SKM-1 (cell line): ENCODE data around the gene VILL.
"Not testable (repeated sequence)": the region's sequence is repeated elsewhere in the genome, so short reads cannot be mapped to it uniquely, and the experiment has no call there.

Source experiments
- DNase-seq: peaks from one replicate; lab custom pipeline; 2025; ENCODE audit not compliant: unreplicated experiment; lab: John Stamatoyannopoulos, UW

VILL gene

DNA sequence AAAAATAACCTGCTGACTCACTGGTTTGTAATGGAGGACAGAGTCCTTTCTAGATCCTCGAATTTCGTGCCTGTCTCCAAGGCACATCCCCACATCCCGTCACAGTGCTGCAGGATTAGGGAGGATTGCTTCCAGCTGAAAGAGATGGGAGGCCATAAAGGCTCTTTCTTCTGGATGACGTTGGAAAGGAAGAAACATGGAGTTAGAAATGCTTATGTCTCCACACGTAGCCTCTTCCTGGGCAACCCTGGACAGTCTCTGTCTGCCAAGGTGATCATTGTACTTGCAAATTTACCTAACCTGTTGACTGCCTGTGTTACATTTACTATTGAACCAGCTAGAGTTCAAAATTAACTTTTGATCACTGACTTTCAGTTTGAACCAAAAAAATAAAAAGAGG is 27.6 kb upstream of the VILL start:
- no peak for DNase-seq

DNA sequence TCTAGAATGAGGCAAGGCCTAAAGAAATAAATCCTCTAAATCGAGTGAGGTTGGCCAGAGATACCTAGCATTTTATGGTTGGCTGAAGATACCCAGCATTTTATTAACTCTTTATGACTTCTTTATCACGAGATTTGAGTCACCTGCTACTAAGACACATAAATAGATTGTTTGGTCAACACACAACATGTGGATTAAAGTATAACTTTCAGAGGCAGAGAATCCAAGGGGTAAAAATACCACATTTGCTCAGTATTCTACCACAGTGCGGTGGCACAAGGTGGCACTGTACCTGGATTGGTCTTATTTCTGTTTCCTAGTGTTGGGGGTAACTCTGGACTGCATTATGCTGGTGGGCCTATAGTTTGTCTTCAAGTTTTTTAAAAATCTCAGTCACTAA is 27.0 kb upstream of the VILL start:
- DNase-seq, result no peak

DNA sequence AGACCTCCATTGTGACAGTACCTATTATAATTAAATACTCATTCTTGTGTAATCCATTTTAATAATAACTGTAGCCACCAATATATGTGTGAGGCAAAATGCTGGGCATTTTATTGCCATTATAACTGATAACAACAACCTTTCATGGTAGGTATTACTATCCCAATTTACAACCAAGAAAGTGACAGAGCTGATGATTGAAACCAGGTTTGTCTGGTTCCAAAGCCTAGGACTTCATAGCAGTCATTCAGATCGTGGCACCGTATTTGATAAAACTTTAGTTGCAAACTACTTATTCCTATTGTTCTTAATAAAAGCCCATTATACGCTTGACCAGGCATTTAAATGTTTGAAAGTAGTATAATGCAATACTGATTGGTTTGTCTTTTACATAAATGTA is 26.4 kb upstream of the VILL start:
- no peak for DNase-seq

DNA sequence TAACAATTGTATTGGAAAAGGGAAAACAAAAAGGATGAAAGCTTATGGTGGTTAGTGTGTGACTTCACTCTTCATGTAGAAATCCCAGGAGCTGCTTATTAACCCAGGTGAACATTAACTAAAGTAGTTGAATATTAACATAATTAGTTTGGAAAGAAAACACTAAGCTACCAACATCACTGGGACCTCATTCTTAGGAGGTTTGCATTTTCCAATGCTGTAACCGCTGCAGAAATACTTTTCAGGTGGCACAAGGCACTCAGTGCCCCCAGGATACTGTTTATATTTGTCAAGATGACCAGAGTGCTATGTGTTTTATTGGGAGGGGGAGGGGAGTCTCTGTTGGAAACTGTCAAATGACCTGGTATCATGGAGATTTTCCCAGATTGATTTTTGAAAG is 25.9 kb upstream of the VILL start:
- DNase-seq, result no peak

DNA sequence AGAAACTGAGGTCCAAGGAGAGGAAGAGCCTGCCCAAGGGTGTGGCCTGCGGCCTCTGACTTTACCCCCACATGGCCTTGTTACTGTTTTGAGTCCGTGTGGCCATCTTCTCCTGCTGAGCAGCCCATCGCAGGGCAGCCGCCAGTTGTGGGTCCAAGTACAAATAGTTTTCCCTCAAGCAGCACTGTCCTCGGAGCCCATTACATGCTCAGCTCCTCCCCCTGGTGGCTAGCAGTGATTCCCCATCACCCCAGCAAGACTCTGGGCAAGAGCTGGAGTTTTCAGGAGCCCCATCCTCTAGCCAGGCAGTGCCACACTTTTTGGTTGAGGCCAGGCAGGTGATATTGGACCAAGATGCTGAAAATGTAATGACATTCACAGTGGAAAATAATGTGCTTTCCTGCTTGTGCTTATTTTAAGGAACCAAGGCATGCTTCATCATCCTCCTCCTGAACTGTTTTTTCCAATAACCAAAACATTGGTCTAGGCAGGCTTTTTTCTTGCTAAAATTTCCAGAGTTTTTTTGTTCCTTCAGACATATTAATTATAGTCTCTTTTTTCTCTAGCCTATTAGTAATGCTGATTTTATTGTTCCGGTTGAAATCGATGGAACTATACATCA is 23.2 kb upstream of the VILL start:
- peak; percentile 52 for DNase-seq

DNA sequence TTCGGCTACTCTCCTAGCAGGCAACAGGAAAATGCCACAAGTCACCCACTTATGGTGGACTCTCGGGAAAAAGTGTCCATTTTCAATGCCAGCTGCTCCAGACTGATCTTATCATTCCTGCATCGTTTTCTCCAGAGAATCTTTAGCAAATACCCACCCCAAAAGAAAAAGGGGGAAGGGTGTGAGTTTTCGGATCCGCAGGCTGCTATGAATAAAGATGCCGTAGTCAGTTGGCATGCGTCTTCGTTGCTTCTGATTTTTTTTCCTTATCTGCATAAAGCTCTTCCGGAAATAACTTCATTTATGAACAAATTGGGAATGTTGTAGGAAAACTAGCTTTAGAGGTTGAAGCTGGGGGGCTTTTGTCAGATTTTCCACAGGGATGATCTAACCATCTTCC is 22.4 kb upstream of the VILL start:
- no peak for DNase-seq

DNA sequence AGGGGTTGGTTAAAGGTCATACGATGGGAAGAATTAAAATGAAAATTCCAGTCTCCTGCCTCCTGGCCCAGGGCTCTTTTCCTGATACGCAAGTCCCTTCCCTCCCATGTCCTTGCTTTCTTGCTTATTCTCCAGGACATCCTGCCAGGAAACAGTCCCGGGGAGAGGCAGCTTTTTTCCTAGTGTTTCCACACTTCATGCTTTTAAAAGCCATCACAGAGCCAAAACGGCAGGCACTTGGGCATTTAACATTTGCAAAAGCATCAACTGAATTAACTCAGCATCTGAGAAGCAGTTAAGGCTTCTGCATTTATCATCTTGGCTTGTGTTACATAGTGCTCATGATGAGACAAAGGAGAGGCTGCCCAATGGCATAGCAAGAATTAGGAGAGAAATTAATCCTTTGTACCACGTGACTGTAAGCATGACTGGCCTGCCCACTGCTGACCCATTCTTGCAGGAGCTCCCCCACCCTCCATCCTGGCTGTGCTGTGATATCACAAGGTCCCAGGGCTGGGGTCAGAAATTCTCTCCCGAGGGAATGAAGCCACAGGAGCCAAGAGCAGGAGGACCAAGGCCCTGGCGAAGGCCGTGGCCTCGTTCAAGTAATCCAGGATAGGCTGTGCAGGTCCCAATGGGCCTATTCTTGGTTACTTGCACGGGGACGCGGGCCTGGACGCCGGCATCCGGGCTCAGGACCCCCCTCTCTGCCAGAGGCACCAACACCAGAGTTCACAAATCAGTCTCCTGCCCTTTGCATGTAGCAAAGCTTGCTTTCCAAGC is 21.6 kb upstream of the VILL start:
- DNase-seq, result no peak

DNA sequence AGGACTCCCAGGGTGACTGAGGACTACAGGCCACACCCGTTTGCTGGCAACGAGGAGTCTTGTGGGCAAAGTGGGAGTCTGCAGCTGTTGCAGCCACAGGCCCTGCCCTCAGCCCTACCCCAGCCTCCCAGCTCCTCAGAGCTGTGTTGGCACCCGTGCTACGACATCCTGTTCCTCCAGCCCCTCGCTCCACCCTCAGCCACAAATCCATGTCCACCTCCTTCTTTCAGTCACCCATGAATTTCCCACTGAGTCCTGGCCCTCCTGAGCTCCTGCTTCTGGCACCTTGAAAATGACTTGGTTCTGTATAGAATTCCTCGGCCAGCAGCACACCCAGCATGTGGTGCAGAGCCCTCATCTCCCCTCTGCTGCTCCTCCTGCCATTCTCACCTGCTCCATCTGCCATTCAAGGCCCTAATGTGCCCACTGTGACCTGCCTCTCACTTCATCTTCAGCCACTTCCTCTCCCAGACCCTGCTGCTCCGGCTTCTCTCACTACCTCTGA is 20.9 kb upstream of the VILL start:
- no peak for DNase-seq

DNA sequence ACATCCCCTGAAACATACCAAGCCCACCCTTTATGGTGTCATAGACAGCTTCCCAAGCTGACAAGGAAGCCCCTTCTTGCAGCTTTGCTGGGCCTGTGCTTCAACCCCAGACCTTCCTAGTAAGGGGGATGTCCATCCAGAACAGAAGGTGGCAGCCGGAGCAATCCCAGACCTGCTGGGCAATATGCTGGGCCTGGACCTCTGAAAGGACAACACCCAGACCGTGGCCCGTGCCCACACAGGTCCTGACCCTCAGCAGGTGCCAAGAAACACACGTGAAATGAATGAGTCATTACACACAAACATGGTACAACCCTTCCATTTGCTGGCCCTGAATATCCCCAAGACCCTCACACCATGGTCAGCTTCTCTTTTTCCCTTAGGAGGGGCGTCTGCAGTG is 19.8 kb upstream of the VILL start:
- no peak for DNase-seq

DNA sequence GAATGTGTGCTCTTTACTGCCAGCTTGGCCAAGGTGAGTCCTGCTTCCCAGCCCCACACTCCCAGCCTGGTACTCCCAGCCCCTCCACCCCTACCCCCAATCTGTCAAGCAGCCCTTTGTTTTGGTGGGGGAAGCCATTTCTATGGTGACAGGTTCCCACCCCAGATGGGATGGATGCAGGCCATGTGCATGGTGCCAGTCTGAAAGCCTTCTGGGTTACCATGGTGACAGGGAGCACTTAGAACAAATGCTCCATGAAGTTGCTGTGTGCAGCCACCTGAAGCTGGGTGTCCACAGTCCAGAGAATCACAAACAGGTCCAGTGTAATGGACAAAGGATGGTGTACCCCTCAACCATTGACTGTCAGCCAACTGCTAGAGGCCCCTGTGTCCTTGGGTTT is 19.1 kb upstream of the VILL start:
- no peak for DNase-seq

DNA sequence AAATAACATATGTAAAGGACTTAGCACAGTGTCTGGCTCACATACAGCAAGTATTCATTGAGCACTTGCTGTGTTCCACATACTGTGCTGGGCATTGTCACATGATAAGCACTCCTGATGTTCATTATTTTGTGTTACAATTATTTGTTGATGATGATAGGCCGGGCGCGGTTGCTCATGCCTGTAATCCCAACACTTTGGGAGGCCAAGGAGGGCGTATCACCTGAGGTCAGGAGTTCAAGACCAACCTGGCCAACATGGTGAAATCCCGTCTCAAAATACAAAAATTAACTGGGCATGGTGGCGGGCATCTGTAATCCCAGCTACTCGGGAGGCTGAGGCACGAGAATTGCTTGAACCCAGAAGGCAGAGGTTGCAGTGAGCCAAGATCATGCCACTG is 18.5 kb upstream of the VILL start:
- DNase-seq, result not testable (repeated sequence)

DNA sequence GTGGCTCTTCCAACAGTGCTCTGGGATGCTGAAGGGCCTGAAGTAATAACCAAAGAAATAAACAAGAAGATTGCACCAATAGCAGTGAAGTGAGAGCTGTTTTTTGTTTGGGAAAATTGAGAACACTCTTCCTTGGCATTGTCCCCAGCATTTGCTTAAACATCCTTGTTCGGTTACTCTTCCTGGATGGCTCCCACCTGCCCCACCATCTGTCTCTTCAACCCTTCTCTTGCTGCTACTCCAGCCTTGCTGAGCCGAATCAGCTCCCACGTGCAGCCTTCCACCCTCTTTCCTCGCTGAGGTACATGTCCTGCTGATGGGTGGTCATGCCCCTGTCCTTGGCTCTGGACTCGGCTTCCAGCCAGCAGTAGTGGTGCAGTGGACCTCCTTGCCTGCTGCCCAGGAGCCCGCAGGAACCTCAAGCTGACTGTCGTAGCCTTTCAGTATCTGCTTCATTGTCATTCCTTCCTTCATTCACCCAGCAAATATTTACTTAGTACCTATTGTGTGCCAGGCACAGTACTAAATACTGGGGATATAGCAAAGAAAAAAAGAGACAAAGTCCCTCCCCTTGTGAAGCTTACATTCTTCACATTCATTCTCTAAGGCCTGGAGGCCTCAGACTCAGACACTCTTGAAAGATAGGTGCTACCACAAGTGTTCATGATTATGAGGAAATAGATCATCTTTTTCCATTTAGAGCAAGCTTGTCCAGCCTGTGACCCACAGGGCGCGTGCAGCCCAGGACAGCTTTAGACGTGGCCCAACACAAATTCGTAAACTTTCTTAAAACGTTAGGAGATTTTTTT is 17.1 kb upstream of the VILL start:
- DNase-seq, result no peak

DNA sequence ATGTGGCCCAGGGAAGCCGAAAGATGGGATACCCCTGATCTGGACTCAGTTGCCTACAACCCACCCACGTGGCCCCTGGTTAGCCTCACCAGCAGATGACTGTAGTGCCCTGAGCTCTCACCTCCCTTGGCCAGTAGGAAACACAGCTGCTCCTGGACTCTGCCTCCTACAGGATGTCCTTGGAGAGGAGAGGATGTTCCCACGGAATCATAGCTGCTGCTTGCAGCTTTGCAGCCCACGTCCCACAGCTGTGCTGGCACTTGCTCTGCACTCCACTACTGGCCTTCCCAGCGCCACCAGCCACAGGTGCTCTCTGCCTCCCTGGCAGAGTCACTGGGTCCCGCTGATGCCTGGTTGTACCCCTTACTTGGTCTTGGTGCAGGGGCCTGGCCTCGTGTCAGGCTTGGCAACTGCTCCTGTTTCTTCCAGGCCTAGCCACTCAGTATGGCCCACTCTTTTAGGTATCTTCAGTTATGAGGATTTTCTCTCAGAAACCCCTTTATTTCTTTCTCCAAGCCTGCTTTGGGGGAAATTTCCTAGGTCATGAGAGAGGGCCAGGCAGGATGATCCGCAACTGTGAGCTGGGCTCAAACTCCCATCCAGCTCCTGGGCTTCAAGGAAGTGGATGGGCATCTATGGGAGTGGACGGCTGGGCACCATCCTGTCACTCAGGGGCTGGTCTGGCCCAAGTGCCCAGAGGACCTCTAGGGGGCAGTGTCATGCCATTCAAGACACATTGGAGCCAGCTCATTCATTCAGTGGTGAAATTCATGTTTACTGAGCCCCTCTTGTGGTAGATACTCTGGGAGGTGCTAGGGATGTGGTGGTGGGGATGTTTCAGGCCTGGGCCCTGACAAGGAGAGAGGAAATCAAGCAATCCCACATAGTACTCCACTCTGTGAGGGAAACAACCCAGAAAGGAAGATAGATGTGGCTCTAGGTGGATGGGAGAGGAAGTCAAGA is 16.2 kb upstream of the VILL start:
- peak; percentile 23 for DNase-seq

DNA sequence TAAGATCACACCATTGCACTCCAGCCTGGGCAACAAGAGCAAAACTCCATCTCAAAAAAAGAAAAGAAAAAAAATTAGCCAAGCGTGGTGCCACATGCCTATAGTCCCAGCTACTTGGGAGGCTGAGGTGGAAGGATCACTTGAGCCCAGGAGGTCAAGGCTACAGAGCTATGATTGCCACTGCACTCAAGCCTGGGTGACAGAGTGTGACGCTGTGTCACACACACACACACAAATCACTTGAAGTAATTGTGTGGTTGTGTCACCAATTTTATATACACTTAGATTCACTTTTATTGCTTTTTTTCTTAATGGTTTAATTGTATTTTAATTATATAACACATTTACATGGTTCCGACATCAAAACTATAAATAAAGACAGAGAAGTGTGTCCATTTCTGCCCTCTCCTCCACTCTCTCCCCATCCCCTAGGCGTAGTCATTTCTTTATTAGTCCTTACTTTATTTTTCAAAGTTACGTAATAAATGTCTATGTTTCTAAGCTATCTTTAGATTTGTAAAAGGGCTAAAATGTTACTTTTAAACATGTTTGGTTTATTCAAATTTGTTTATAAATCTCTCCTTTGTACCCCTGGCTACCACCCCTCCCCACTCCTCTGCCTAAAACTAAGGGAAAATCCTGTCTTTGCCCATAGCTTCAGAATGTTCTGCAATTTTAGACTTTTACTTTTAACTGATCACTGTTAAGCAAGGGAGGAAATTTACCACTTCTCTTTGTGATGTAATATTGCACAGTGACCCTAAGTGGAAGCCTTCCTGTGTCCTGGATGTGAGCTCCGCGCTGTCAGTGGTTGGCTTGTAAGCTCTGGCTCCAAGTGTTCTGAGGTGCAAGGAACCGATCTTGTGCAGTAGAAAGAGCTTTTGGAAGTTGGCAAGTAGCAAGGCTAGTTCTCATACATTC is 10.8 kb upstream of the VILL start:
- DNase-seq, result peak; percentile 93

DNA sequence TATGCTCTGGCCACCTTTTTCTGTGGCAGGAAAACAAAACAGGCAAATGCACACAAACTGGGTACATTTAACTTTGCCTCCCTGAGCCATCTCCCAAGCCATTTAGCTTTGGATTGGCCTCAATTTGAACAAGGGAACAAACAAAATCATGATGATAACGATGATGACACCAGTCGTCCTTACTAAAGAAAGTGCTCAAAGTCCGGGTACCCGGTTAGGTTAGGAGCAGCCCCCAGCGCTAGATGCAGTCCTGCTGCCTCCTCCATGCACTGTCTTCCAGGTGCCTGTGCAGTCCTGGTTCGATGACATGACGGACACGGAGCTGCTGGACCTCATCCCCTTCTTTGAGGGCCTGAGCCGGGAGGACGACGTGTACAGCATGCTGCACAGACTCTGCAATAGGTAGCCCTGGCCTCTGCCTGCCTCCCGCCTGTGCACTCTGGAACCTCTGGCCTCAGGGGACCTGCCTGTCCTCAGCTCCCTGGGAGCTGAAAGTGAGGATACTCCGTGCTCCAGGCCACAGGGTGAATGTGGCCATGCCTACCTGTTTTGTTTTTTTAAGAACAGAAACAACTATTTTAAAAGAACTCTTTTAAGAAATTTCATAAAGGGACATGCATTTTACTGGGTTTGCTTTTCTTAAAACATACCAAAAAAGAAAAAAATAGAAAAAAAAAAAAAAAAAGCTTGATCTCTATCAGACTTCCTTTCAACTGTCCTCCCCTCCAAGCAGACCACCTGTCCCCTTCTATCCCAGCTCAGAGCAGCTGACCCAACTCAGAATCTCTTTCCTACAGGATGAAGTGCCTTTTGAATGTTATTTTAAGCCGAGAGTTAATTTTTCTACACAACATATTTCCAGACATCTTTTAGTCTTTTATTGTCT is 9.9 kb upstream of the VILL start:
- no peak for DNase-seq

DNA sequence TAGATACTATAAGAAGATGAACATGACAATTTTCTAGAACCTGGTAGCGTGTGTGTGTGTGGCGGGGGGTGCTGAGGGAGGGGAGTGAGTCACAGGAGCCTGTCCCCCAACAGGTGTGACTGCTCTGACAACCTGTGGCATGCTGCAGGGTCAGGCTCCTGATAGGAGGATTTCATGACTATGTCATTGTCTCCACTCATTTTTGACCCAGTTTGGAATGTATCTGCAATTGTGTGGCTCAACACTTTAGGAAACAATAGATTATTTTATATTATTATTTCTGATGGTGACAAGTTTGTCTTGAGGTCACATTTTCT is 9.3 kb upstream of the VILL start:
- DNase-seq, result no peak

DNA sequence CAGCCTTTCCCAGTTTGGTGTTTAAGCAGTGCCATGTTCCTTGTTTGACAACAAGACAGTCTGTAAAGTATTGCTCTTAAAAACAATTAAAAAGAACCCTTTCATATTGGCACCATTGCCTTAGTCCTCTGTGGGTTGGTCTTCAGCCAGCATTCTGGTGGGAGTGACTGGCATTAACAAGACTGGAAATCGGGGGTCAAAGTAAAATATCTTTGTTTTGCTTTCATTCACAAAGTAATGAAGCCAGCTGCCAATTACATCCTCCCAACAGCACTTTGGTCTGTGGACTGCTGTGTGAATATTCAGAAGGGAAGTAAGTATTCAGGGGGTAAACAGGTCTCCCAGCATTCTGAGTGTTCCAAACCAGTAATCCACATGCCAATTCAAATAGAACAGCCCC is 8.3 kb upstream of the VILL start:
- DNase-seq, result no peak

DNA sequence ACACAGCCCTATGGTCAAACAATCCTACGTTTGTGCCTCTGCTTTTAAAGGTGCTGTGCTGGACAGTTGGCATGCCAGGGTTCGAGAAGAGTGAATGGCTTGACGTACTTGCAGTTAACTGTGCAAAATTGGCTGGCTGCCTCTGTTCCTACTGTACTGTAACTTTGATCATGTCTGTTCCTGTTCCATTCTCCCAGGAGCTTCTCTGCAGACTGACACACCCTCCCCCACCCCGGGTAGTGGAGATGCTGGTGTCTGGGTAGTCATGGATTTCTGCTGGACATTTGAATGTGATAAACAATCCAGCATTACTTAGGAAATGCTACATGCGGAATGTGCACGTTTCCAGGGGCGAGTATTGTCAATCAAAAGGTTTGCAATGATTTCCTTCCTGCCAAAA is 6.5 kb upstream of the VILL start:
- DNase-seq, result no peak

DNA sequence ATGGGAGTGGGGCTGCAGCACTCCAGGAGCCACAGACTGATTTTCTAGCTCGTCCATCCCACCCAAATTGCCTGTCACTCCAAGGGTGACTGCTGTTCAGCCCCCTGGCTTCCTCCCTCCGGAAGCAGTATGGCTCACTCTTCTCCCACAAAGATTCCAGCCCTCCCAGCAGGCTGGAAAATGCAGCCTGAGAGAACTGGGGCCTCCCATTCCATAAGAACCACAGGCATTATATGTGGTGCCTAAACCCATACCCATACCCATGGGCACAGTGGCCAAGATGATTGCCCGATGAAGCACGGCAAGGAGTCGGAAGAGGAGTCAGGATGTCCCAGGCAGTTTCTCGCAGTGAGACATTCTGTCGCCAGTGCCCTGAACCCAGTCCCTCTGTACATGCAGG is 6.0 kb upstream of the VILL start:
- DNase-seq, result no peak
